SK-N-SH (cell line): ENCODE data around the gene DLEC1. TPM values are rescaled to one million over a fixed set of nuclear protein-coding genes. Genes with fewer than 3 reads are reported as not detected.

Experiments used
- CTCF ChIA-PET: fragments of 300-600, 350-600 bp; formaldehyde crosslinking; extraction: SDS; loops from one replicate; lab custom pipeline; 2021; lab: Yijun Ruan, JAX
- POLR2A ChIA-PET: fragments of 350-600 bp; sonication (Branson Sonifier 250); formaldehyde crosslinking; extraction: SDS; loops from one replicate; lab custom pipeline; 2020; ENCODE audit warnings: antibody characterized with exemption, inconsistent platforms; lab: Yijun Ruan, JAX
- DNase-seq: peaks from one replicate; pipeline ENCODE4 v3.0.0; 2012
- H2AFZ ChIP-seq: fragments of 200-600 bp; sonication (generic); 2 replicates; pipeline ENCODE4 v1.8.1; 2016; ENCODE audit warnings: antibody characterized with exemption, mild to moderate bottlenecking, low read depth
- H3F3A ChIP-seq: fragments of 200-600 bp; sonication (generic); replicated peaks from 2 replicates; pipeline ENCODE3; 2016; ENCODE audit warnings: antibody characterized with exemption, mild to moderate bottlenecking; ENCODE audit not compliant: insufficient read depth
- H3K27ac ChIP-seq, 2 experiments: fragments of 200-500 bp in 1 of 2; fragments of 200-600 bp in 1 of 2; sonication (Bioruptor generic) in 1 of 2; sonication (generic), shearing (Covaris generic) in 1 of 2; 2 replicates each; pipeline versions ENCODE4 v1.5.1 to v1.6.1; 2014 to 2016; ENCODE audit warnings: low read depth in 2 of 2, inconsistent platforms in 1 of 2, low read length in 1 of 2, mild to moderate bottlenecking in 1 of 2, mixed read lengths in 1 of 2
- H3K27me3 ChIP-seq: fragments of 200-600 bp; sonication (generic), shearing (Covaris generic); 2 replicates; pipeline ENCODE4 v1.6.1; 2016; ENCODE audit warnings: mixed run types; ENCODE audit not compliant: insufficient read depth
- H3K36me3 ChIP-seq, 2 experiments: fragments of 200-500 bp in 1 of 2; fragments of 200-600 bp in 1 of 2; sonication (Bioruptor generic) in 1 of 2; sonication (generic) in 1 of 2; replicated peaks in 1 of 2; 2 replicates each; pipeline versions ENCODE3 to v1.5.1; 2014 to 2016; ENCODE audit warnings: low read length in 1 of 2, mild to moderate bottlenecking in 1 of 2; ENCODE audit not compliant: insufficient read depth in 2 of 2, control insufficient read depth in 1 of 2
- H3K4me1 ChIP-seq, 2 experiments: fragments of 200-500 bp in 1 of 2; fragments of 200-600 bp in 1 of 2; sonication (Bioruptor generic) in 1 of 2; sonication (generic), shearing (Covaris generic) in 1 of 2; 2 replicates each; pipeline versions ENCODE4 v1.5.1 to v1.6.1; 2014 to 2016; ENCODE audit warnings: low read depth in 1 of 2, low read length in 1 of 2, mixed run types in 1 of 2; ENCODE audit not compliant: insufficient read depth in 2 of 2, control insufficient read depth in 1 of 2
- H3K4me2 ChIP-seq: fragments of 200-600 bp; sonication (generic), shearing (Covaris generic); 2 replicates; pipeline ENCODE4 v1.6.1; 2017; ENCODE audit warnings: mixed run types
- H3K4me3 ChIP-seq, 2 experiments: fragments of 200-500 bp in 1 of 2; fragments of 200-600 bp in 1 of 2; sonication (Bioruptor generic) in 1 of 2; sonication (generic), shearing (Covaris generic) in 1 of 2; 2 replicates each; pipeline versions ENCODE4 v1.5.1 to v1.8.1; 2014 to 2016; ENCODE audit warnings: low read depth in 2 of 2, inconsistent platforms in 1 of 2, low read length in 1 of 2, mild to moderate bottlenecking in 1 of 2, mixed read lengths in 1 of 2, moderate library complexity in 1 of 2
- H3K79me2 ChIP-seq: fragments of 200-600 bp; sonication (generic); 2 replicates; pipeline ENCODE4 v1.8.1; 2017; ENCODE audit warnings: mild to moderate bottlenecking; ENCODE audit not compliant: insufficient read depth
- H3K9ac ChIP-seq: fragments of 200-600 bp; sonication (generic); 2 replicates; pipeline ENCODE4 v1.6.1; 2017; ENCODE audit warnings: mixed run types
- H3K9me2 ChIP-seq: fragments of 200-600 bp; sonication (generic); 2 replicates; pipeline ENCODE4 v1.6.1; 2017; ENCODE audit warnings: mixed run types
- H3K9me3 ChIP-seq: fragments of 200-600 bp; sonication (generic); 2 replicates; pipeline ENCODE4 v1.6.1; 2017; ENCODE audit warnings: mixed run types, mild to moderate bottlenecking, moderate library complexity
- H4K20me1 ChIP-seq: fragments of 200-600 bp; sonication (generic); 2 replicates; pipeline ENCODE4 v1.6.1; 2017; ENCODE audit warnings: mild to moderate bottlenecking, mixed run types; ENCODE audit not compliant: insufficient read depth
- EP300 ChIP-seq, 2 experiments: IDR thresholded peaks; 2 replicates each; pipeline versions ENCODE4 v1.4.0 to v1.6.1; 2012; ENCODE audit warnings: borderline replicate concordance in 1 of 2, low read depth in 1 of 2, low read length in 1 of 2
- FOSL2 ChIP-seq: IDR thresholded peaks from 2 replicates; pipeline ENCODE4 v1.4.0; 2012; ENCODE audit warnings: low read depth, mild to moderate bottlenecking, moderate library complexity, borderline replicate concordance
- FOXJ3 ChIP-seq: sonication (generic); formaldehyde crosslinking; IDR thresholded peaks from 2 replicates; pipeline ENCODE4 v1.5.1; 2020; ENCODE audit warnings: mild to moderate bottlenecking, missing genetic modification reagents
- GATA2 ChIP-seq: sonication (generic); formaldehyde crosslinking; IDR thresholded peaks from 2 replicates; pipeline ENCODE4 v1.5.0; 2020; ENCODE audit warnings: mild to moderate bottlenecking, missing genetic modification reagents
- JUND ChIP-seq: IDR thresholded peaks from 2 replicates; pipeline ENCODE4 v1.4.0; 2012
- NFIC ChIP-seq: IDR thresholded peaks from 2 replicates; pipeline ENCODE4 v1.4.0; 2012; ENCODE audit warnings: borderline replicate concordance
- NRF1 ChIP-seq: IDR thresholded peaks from 2 replicates; pipeline ENCODE4 v1.6.1; 2012; ENCODE audit warnings: low read depth, mild to moderate bottlenecking, low read length
- POLR2AphosphoS5 ChIP-seq: IDR thresholded peaks from 2 replicates; pipeline ENCODE4 v1.6.1; 2012; ENCODE audit warnings: low read depth, low read length
- RAD21 ChIP-seq: IDR thresholded peaks from 2 replicates; pipeline ENCODE4 v1.6.1; 2012; ENCODE audit warnings: mild to moderate bottlenecking, low read length
- RCOR1 ChIP-seq: fragments of 150-350 bp; IDR thresholded peaks from 2 replicates; pipeline ENCODE4 v1.6.1; 2017; ENCODE audit warnings: antibody characterized with exemption, low read length
- RFX5 ChIP-seq: IDR thresholded peaks from 2 replicates; pipeline ENCODE4 v1.6.1; 2012; ENCODE audit warnings: mild to moderate bottlenecking, improper control_type of control experiment, low read length
- RXRA ChIP-seq: IDR thresholded peaks from 2 replicates; pipeline ENCODE4 v1.4.0; 2012; ENCODE audit warnings: low read depth, mild to moderate bottlenecking, borderline replicate concordance
- SIN3A ChIP-seq: IDR thresholded peaks from 2 replicates; pipeline ENCODE4 v1.6.1; 2012; ENCODE audit warnings: low read depth, mild to moderate bottlenecking, low read length, moderate library complexity, borderline replicate concordance
- SMC3 ChIP-seq: IDR thresholded peaks from 2 replicates; pipeline ENCODE4 v1.6.1; 2012; ENCODE audit warnings: low read depth, low read length, improper control_type of control experiment
- TCF12 ChIP-seq: IDR thresholded peaks from 2 replicates; pipeline ENCODE4 v1.4.0; 2012
- TEAD4 ChIP-seq: IDR thresholded peaks from 2 replicates; pipeline ENCODE4 v1.4.0; 2012; ENCODE audit warnings: mild to moderate bottlenecking, borderline replicate concordance; ENCODE audit not compliant: insufficient read depth
- YY1 ChIP-seq: IDR thresholded peaks from 2 replicates; pipeline ENCODE4 v1.4.0; 2012; ENCODE audit warnings: low read depth, mild to moderate bottlenecking
- WGBS: methylation state at CpG from one replicate; pipeline ENCODE4 v1.1.6; 2017; ENCODE audit warnings: low lambda C conversion rate; 5-methylcytosine and 5-hydroxymethylcytosine counted together
- polyA plus RNA-seq, 3 experiments: library from polyadenylated mRNA; depleted of rRNA; stranded (reverse); fragments of >200 nt; gene quantifications; 2 replicates each; pipeline ENCODE4 v1.2.3, GENCODE V29; 2012
- TF ChIP-seq, protein P1 (sequence below): IDR thresholded peaks from 2 replicates; pipeline ENCODE4 v1.4.0; 2012; ENCODE audit warnings: low read depth
- TF ChIP-seq, protein P2 (sequence below): IDR thresholded peaks from 2 replicates; pipeline ENCODE4; 2012
- TF ChIP-seq, protein P3 (sequence below): fragments of 200-600 bp; sonication (generic); IDR thresholded peaks from 2 replicates; pipeline ENCODE4 v1.6.1; 2017; ENCODE audit warnings: antibody characterized with exemption, mild to moderate bottlenecking, moderate library complexity
- TF ChIP-seq, protein P4 (sequence below): IDR thresholded peaks from 2 replicates; pipeline ENCODE4 v1.4.0; 2012; ENCODE audit warnings: low read depth, borderline replicate concordance

The DLEC1 gene
- polyA plus RNA-seq, 1 of the 3 experiments (the other 2 are of a cell fraction): 0.02 TPM

DNA sequence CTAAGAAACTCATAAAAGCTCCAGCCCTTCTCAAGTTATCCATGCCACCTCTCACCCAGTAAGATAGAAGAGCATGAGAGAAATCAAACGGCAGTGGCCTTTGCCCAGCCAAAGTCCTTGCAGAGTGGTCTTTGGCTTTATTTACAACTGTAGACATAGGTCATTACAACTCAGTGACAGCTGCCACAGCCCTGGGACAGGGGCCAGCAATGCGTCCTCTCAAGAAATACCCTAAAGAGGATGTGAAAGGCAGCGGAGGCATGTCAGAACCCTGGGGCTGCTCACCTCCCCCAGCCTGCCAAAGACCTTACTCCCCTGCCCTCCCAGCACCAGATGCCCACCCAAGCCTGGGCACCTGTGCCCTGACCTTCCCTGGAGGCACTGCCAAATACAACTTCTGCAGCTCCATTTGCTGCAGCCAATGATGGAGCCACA, 91.6 kb downstream of the DLEC1 start:
- TF ChIP-seq GATA2 (CRISPR knock-in tag) (no peak), RXRA (no peak), SIN3A (no peak), TCF12 (no peak), RFX5 (no peak), RCOR1 (no peak), NFIC (no peak)
- TF ChIP-seq, protein P1, sequence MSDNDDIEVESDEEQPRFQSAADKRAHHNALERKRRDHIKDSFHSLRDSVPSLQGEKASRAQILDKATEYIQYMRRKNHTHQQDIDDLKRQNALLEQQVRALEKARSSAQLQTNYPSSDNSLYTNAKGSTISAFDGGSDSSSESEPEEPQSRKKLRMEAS: no peak
- H4K20me1 ChIP-seq: 0 out of 2 replicates have a peak, but pooled peaks cover 9% of the 10 kb centered on the region
- H3K4me3 ChIP-seq: no peak overlapping the region
- WGBS: 89% methylated on average over 3 of the region's 3 CpGs
- H3K79me2 ChIP-seq: peaks cover 13% of the 10 kb centered on the region
- H3K27me3 ChIP-seq: no peaks in the 10 kb centered on the region
- H3F3A ChIP-seq: no peaks in the 10 kb centered on the region
- H3K27ac ChIP-seq: no peak overlapping the region
- no peaks in the 10 kb centered on the region for H3K9me3 ChIP-seq
- DNase-seq: no peak
- CTCF ChIA-PET: interaction anchor here (0.9 to 1.7 kb wide), 5 partner anchors 8 to 532 kb away, joined by 3 to 12 read pairs (median 4); no protein-coding TSS in a partner anchor
- peaks cover under 1 to 6% of the 10 kb centered on the region in 2 experiments; a peak in 2 of 4 replicates for H3K4me1 ChIP-seq
- H3K9ac ChIP-seq: no peak overlapping the region
- H2AFZ ChIP-seq: no peak overlapping the region
- H3K9me2 ChIP-seq: no peaks in the 10 kb centered on the region
- H3K4me2 ChIP-seq: no peak overlapping the region
- peaks cover 46 to 84% of the 10 kb centered on the region in 2 experiments for H3K36me3 ChIP-seq
- POLR2A ChIA-PET: no interaction called here

GRCh38 chr3:38131621-38132369, 92.8 kb downstream of the DLEC1 start:
- Histone ChIP-seq H3K4me1 (peaks cover 4 to 9% of the 10 kb centered on the region in 2 experiments; a peak in 2 of 4 replicates), H4K20me1 (0 out of 2 replicates have a peak, but pooled peaks cover 13% of the 10 kb centered on the region), H3K4me3 (no peak overlapping the region), H3K27me3 (no peaks in the 10 kb centered on the region), H3F3A (no peaks in the 10 kb centered on the region), H3K9me2 (no peaks in the 10 kb centered on the region), H3K4me2 (no peak overlapping the region), H3K79me2 (peaks cover 25% of the 10 kb centered on the region), H2AFZ (no peak overlapping the region), H3K9ac (no peak overlapping the region), H3K9me3 (no peaks in the 10 kb centered on the region), H3K36me3 (peaks cover 41 to 73% of the 10 kb centered on the region in 2 experiments), H3K27ac (no peak overlapping the region)
- ChIA-PET CTCF (interaction anchor here (0.5 to 1.7 kb wide), 12 partner anchors 9 to 364 kb away, joined by 3 to 12 read pairs (median 4); partner anchors contain the start of genes EXOG and XYLB), POLR2A (no interaction called here)
- WGBS: 80% methylated on average over 6 of the region's 6 CpGs
- peak; percentile 60 for DNase-seq
- TF ChIP-seq NRF1 (no peak), POLR2AphosphoS5 (no peak), EP300 (IDR thresholded peaks at IDR 0.05; ENCODE audit: borderline replicate concordance in 1 of 2, low read depth in 1 of 2, low read length in 1 of 2) (no peak), RXRA (no peak), JUND (no peak), TCF12 (no peak), NFIC (no peak), YY1 (no peak), GATA2 (CRISPR knock-in tag) (no peak), FOXJ3 (CRISPR knock-in tag) (no peak), TEAD4 (no peak), FOSL2 (no peak), SMC3 (peak; percentile 46), RCOR1 (no peak), RAD21 (peak; percentile 64)
- TF ChIP-seq, protein P2, sequence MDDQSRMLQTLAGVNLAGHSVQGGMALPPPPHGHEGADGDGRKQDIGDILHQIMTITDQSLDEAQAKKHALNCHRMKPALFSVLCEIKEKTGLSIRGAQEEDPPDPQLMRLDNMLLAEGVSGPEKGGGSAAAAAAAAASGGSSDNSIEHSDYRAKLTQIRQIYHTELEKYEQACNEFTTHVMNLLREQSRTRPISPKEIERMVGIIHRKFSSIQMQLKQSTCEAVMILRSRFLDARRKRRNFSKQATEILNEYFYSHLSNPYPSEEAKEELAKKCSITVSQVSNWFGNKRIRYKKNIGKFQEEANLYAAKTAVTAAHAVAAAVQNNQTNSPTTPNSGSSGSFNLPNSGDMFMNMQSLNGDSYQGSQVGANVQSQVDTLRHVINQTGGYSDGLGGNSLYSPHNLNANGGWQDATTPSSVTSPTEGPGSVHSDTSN: no peak
- TF ChIP-seq, protein P3, sequence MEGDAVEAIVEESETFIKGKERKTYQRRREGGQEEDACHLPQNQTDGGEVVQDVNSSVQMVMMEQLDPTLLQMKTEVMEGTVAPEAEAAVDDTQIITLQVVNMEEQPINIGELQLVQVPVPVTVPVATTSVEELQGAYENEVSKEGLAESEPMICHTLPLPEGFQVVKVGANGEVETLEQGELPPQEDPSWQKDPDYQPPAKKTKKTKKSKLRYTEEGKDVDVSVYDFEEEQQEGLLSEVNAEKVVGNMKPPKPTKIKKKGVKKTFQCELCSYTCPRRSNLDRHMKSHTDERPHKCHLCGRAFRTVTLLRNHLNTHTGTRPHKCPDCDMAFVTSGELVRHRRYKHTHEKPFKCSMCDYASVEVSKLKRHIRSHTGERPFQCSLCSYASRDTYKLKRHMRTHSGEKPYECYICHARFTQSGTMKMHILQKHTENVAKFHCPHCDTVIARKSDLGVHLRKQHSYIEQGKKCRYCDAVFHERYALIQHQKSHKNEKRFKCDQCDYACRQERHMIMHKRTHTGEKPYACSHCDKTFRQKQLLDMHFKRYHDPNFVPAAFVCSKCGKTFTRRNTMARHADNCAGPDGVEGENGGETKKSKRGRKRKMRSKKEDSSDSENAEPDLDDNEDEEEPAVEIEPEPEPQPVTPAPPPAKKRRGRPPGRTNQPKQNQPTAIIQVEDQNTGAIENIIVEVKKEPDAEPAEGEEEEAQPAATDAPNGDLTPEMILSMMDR: peak; percentile 64
- TF ChIP-seq, protein P4, sequence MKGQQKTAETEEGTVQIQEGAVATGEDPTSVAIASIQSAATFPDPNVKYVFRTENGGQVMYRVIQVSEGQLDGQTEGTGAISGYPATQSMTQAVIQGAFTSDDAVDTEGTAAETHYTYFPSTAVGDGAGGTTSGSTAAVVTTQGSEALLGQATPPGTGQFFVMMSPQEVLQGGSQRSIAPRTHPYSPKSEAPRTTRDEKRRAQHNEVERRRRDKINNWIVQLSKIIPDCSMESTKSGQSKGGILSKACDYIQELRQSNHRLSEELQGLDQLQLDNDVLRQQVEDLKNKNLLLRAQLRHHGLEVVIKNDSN: no peak
